NCI-H146 treated with DMSO at 0.1 percent for 48 hours (cell line): ENCODE data around the gene LMF1.

ENCODE experiments used
- DNase-seq: peaks from one replicate; lab custom pipeline; 2025; ENCODE audit not compliant: unreplicated experiment; lab: John Stamatoyannopoulos, UW

LMF1 gene

DNA sequence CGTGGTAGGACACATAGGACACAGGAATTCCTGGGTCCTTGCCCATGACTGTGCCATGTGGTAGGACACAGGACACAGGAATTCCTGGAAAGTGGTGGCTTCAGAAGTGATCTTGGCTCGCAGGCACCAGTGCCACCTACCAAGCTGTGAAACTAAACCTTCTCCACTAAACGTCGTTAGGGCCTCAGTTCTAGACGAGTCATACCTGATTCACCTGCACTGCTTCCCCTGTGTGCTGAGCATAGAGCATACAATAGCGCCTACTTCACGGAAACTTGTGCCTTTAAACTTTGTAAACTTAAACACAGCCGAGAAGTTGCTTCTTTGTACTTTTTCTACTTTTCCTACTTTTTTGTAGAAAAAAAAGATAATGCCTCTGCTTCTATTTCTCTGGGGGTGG is 15.6 kb upstream of the LMF1 start:
- DNase-seq = no peak

DNA sequence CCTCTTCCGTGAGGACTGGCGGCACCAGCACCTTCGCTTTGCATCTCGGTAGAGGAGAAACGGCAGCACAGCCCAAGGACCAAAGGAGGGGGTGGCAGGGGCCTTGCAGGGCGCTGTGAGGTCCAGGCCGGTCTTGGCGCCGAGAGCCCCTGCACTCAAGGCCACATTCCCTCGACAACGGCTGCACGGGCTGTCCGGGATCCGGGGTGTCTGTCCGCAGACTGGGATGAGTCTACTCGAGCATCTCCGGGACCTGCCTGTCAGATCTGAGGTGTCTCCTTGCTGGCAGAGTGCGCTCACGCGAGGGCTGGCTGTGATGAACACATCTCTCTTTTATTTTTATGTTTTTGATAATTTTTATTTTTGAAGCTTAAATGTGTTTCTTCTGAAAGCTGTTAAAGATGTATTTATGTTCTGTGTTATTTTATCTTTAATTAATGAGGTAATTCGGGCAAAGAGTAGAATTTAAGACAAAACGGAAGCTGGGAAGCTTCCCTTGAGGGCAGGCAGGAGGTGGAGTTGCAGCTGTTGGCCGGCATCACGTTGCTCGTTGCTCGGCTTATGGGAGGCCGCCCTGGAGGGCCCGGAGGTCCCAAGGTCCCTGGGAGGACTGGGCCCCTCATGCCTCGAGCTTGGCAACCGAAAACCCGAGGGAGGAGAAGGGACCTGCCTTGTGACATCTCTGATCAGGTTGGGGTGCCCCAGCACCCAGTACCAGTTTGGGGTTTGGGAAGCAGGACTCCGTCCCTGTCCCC is 15.0 kb upstream of the LMF1 start:
- no peak for DNase-seq

DNA sequence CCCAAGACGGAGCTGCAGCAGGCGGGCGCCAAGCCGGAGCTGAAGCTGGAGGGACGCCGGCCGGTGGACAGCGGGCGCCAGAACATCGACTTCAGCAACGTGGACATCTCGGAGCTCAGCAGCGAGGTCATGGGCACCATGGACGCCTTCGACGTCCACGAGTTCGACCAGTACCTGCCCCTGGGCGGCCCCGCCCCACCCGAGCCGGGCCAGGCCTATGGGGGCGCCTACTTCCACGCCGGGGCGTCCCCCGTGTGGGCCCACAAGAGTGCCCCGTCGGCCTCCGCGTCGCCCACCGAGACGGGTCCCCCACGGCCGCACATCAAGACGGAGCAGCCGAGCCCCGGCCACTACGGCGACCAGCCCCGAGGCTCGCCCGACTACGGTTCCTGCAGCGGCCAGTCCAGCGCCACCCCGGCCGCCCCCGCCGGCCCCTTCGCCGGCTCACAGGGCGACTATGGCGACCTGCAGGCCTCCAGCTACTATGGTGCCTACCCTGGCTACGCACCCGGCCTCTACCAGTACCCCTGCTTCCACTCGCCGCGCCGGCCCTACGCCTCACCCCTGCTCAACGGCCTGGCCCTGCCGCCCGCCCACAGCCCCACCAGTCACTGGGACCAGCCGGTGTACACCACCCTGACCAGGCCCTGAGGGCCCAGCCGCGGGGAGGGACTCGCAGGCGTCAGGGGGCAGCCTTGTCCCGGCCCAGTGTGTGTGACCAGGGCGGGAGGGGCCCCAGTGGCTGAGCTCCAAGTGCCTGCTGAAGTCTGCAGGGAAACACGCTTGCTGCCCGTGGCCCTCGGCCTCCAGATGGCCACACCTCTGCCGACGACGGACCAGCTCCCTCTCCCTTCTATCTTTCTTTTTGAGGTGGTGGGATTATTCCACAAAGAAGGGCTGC is 14.2 kb upstream of the LMF1 start:
- DNase-seq = no peak

DNA sequence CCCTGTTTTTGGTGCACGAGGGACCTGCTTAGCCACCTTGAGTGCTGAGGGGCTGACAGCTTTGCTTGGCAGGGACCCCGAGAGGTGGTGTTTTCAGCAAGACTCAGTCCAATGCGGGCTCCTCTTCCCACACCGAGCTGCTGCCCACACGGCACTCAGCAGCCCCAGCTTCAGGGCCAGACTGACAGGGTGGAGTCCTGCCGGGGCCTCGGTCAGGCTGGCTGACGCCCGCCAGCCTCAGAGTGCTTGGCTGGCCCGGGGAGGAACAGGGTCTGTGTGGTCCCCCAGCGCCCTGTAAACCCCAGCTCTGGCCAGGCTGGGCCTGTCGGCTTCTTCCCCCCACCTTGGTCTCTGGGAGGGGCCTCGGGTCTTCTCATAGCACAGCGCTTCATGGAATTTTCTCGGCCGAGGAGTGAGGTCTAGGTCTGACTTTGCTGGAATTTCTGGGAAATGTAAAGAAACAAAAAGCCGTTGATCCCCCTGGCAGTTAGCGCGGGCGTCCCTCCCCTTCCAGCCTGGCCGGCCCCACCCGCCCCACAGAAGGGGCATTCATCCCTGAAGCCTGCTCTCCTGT is 13.4 kb upstream of the LMF1 start:
- no peak for DNase-seq

DNA sequence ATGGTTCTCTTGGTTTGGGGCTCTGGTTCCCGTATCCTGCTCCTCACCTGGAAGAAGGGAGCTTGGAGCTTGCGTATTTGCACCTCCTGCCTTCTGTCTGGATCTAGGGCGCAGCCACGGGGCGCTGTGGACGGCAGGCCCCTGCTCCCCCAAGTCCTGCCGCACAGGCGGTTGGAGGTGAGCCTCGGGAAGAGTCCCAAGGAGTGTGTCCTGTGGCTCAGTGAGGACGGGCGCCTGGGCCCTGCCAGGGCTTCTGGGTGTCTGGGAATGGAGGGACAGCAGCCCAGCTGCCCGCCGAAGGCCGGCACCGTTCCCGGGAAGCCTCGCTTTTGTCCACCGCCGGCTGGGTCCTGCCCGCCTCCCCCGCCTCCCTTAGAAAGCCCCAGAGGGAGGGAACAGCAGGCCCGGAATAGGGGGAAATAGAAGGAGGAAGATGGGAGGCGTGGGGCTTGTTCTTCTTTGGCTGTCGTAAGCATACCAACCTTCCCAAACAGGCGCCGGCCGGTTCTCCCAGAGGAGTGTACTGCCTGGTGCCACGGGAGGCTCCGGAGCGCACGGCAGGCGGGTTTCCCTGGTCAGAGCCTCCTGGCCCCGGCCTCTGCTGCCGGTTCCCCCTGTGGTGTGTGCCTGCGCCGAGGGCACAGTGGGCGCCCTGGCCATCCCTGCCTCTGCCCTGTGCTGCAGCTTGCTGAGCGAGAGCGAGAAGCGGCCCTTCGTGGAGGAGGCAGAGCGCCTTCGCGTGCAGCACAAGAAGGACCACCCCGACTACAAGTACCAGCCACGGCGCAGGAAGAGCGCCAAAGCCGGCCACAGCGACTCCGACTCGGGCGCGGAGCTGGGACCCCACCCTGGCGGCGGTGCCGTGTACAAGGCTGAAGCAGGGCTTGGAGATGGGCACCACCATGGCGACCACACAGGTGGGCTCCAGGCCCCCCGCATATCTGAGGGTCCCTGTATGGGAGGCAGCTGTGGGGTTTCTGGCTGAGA is 12.6 kb upstream of the LMF1 start:
- no peak for DNase-seq

DNA sequence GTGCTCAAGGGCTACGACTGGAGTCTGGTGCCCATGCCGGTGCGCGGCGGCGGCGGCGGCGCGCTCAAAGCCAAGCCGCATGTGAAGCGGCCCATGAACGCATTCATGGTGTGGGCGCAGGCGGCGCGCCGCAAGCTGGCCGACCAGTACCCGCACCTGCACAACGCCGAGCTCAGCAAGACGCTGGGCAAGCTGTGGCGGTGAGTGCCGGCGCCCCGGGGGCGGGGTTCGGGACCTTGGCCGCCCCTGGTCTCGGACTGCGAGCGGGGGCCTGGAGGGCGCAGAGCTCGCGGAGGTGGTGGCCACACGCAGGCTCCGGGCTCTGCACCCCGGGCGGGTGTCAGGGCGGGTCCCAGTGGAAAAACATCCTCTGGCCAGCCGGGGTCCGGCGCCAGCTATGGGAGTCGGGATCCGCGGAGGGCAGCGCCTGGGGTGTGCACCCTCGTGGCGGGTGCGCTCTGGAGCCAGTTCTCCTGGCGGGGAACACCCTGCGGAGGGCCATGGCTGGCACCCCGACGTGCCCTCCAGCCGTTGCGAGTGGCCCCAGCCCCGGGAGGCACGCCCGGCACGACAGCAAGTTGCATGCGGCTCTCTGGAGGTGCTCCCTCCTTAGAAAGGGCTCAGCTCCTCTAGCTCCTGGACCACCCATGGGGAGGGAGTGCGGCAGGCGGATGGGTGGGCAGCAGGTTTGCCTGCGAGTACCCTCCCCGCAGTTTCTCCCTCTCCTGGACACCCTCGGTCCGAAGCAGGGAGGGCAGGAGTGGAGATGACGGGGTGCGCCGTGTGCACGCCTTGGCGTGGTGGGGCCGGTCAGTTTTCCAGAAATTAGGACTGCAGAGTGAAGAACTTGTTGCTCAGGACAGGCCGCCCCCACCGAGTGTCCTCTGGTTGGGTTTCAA is 11.6 kb upstream of the LMF1 start:
- DNase-seq = no peak

DNA sequence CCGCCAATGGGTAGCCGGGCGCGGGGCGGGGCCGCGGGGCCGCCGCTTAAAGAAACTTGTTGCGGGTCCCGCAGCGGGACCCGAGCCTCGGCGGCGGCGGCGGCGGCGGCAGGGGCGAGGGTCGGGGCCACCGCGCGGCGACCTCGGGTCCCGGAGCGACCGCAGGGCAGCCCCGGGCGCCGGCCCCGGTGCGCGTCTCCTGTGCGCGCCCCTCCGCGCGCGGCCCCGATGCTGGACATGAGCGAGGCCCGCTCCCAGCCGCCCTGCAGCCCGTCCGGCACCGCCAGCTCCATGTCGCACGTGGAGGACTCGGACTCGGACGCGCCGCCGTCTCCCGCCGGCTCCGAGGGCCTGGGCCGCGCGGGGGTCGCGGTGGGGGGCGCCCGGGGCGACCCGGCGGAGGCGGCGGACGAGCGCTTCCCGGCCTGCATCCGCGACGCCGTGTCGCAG is 10.9 kb upstream of the LMF1 start, which contains the start of gene SOX8:
Gene SOX8 (plus strand): TSS at position 76 of the 450 bp plus-strand sequence. CDS start 153 bp downstream, at position 229.
- no peak for DNase-seq

DNA sequence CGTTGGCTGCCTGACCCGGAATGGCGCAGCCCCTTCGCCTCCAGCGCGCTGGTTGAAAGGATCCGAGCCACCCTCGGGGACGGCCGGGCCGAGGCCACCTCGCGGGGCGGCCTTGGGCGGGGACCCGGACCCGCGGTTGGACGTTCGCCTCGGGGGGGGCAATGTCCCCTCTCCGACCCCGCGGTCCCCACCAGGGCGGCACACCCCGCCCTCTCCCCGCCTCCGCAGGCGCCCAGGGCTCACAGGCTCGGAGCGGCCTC is 9.7 kb upstream of the LMF1 start:
- DNase-seq = no peak

DNA sequence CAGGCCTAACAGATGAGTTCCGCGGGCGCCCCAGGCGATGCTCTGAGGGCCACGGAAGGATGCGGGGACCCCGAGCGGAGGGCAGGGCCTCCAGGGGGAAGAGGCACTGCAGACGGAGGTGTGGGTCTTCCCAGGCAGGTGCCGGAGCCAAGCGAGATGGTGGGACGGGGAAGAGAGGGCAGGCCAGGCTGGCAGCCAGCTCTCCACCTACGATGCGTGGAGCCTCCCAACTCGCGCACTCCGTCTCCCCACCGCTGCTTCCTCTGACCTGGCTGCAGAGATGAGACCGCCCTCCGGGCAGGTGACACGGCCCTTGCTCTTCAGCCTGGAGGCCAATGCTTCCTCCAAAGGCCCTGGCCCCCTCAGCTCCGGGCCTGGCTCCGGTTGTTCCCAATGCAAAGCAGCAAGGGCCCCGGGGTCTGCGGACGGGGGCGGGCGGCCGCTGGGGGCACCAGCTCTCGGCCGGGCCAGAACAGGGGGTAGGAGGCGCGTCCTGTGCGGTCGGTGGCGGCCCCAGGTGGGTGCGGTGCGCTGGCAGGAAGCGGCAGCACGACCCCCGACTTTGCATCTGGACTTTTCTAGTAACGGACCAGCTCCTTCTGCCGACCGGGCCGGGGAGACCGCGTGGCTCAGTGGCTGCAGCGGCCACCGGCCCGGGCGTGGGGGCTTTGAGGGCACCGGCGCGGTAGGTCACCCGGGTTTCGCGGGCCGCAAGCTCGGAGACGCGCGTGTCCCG is 9.2 kb upstream of the LMF1 start:
- no peak for DNase-seq

DNA sequence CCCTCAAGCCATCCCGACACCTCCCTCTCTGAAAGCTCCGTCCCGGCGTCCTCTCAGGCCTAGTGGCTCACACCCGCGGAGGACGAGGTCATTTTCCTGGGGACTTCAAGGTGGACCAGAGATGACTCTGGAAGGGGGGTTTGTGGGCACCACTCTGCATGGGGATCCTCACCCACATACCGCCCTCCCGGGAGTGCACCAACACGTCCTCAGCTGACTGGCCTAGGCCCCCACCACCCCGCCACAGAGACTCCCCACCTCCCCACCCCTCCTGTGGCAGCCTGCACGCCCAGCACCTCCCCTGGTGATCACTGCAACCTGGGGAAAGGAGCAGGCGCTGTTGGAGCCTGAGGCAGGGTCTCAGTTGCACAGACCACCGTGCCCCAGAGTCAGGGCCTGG is 8.4 kb upstream of the LMF1 start:
- no peak for DNase-seq

DNA sequence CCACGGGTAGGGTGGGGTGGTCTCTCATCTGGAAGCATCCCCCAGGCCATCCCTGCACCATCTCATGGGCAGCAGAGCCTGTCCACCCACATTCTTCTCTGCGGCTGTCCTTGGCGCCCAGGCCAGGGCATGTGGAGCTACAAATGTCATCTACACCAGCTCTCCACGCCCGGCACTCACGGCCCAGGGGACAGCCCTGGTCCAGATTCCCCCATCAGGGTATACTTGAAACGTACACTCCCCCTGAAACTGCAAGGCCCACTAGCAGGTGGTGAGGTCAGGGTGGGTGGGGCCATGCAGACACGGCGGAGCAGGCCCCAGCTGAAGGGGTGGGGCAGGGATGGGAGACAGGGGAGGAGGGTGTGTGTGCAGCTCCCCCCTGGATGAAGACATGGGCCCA is 7.6 kb upstream of the LMF1 start:
- no peak for DNase-seq

DNA sequence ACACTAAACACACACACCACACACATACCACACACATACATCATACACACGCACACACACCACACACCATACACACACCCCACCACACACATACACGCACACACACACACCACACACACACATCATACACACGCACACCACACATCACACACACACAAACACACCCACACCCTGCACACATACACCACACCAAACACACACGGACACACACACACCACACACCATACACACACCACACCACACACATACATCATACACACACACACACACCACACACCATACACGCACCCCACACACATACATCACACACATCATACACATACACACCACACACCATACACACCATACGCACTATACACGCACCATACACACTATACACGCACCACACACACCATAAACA is 7.1 kb upstream of the LMF1 start:
- DNase-seq = no peak

DNA sequence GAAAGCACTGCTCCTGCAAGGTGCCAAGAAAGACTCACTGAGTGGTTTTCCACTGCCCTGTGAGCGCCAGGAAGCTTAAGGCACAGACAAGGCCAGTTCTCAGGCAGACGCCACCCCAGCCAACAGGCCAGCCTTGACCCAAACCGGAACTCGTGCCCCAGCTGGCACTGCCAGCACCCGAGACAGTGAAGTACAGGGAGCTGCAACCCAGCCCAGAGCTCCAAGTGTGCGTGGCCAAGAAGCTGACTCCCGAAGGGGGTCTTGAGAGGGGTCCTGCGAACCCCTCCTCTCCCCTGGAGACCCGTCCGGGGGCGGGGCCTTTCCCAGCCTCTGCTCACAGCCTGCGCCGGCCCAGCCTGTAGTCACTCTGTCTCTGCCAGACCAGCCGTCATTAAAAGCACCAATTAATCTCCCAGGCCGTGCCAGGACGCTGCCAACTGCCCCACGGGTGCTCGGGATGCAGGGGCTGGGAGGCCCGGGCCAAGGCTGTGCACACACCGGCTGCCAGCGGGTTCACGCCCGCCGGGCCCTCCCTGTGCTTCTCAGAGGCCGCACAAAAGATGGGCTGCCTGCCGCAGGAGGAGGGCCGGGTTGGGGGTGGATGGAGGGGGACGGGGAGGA is 6.4 kb upstream of the LMF1 start:
- DNase-seq = no peak

DNA sequence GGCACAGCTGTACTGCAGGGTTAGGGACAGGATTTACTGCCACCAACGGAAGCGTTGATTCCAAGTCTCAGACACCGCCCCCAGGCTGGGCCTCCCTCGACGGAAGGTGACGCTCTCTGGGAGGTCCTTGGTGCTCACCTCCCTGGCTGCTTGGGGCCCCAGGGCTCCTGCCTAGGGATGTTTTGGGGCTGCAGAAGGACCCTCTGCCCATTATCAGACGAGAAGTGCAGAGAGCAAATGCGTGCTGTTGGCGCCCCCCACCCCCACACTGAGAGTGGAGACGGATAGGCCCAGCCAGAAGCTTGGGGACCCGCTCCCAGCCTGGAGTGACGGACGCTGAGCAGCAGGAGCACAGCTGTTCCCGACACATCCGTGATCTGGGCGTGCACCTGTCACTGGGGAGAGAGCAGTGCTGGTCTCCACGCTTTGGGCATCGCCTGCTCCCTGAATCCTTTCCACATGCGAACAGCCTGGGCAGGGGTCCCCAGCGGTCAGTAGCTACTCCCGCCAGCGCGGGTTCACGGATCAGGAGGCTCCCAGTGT is 5.7 kb upstream of the LMF1 start:
- DNase-seq = no peak

DNA sequence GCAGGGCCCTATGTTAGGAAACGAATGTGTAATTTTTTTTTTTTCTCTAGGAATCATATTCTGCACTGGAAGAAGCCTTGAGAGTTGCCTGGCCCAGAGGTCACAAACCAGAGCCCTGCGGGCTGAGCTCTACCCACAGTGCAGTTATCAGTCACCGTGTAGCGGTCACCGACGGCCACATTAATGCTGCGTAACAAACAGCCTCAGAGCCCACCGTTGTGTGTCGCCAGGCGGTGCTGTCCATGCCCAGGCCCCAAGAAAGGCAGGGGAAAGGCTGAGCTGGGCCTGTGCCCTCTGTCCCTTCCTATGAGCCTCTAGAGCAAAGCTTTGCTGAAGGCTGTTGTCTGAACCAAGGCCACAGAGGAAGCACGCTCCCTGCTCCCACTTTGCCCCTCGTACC is 4.5 kb upstream of the LMF1 start:
- DNase-seq = no peak

DNA sequence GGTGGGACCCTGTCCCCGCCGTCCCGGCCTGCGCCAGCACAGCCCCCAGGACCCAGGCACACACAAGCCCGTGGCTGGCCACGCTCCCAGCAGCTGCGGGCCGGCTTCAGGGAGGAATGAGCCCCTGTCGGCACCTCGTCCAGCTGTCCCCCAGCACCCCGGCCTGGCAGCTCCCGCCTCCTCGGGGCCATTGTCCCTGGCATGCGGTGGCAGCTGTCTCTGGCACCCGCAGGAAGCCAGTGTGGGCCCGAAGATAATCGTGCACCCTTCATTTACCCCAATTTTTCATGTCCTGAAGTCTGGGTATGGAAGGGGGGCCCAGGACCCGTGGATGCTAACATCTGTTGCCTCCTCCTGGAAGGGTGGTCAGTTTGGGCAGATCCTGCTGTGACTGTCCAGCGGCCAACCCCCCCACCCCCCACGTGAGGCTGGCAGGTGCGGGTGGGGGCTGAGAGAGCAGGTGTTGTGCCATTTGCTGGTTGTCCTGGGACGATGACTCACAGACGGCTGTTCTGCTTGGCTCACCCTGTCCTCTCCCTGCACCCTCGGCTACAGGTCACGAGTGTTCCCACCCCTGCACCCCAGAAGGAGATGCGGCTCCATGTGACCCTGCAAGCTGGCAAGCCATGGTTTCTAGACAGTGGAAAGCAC is 4.0 kb upstream of the LMF1 start:
- no peak for DNase-seq

DNA sequence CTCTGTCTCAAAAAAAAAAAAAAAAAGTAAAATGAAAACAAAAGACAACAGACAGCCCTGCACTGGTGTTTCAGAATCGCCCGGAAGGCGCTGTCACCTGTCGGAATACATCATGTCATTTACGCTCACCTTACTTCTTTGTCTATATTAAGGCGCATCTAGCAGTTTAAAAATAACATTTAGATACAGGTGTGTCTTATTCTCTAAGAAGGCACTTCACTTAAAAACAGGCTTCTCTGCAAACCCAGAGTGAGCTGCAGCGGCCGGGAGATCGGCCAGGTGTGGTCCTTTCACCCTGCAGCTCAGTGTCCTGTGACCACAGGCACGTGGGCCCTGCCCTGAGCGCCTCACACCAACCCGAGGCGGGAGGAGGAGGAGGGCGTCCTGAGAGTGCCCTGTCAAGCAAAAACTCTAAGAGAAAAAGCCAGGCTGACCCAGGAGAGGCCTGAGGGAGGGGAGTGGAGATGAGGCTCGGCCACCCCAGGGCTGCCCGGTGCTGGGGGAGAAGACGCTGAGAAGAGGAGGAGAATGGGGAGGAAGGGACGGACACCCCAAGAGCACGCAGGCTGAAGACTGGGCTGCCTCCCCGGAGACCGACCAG is 3.3 kb upstream of the LMF1 start:
- DNase-seq = no peak

DNA sequence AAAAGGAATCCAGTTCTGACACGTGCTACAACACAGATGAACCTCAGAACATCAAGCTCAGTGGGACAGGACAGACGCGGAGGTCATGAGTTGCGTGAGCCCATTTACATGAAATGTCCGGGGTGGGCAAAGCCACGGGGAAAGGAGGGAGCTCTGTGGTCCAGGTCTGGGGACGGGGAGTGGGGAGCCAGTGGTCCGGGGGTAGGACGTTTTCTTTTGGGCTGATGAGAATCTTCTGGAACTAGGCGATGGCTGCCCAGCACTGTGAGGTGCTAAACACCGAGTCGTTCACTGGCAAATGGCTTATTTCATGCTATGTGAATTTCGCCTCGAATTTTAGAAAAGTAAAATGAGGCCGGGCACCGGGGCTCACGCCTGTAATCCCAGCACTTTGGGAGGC is 2.6 kb upstream of the LMF1 start:
- no peak for DNase-seq
